OCI-LY7 (cell line): ENCODE measurements around the gene CD46. TPM values are rescaled to one million over a fixed set of nuclear protein-coding genes. Genes with fewer than 3 reads are reported as not detected.

Experiments
- BruUV-seq: library from RNA; stranded (reverse); fragments of 400-500 nt; replicated peaks from 2 replicates; lab custom pipeline; 2021; lab: Mats Ljungman, UMichigan
- CTCF ChIA-PET: fragments of 300-600 bp; sonication (Branson Sonifier 250); formaldehyde crosslinking; loops from one replicate; lab custom pipeline; 2022; ENCODE audit warnings: antibody characterized with exemption; ENCODE audit not compliant: unreplicated experiment; lab: Charles Lee
- POLR2A ChIA-PET: fragments of 300-600 bp; sonication (Branson Sonifier 250); formaldehyde crosslinking; loops from one replicate; lab custom pipeline; 2022; ENCODE audit warnings: antibody characterized with exemption; lab: Charles Lee
- DNase-seq: peaks from one replicate; pipeline ENCODE4 v3.0.0-alpha.2; 2015; ENCODE audit warnings: low spot score
- H2AFZ ChIP-seq: fragments of 200-600 bp; sonication (generic), shearing (Covaris generic); 2 replicates; pipeline ENCODE4 v1.6.1; 2014; ENCODE audit warnings: mild to moderate bottlenecking, antibody characterized with exemption, low read length, moderate library complexity
- H3K27ac ChIP-seq: fragments of 200-600 bp; sonication (generic); 2 replicates; pipeline ENCODE4 v1.5.1; 2014; ENCODE audit warnings: mixed run types, low read depth, mild to moderate bottlenecking, moderate library complexity, low read length, inconsistent platforms; ENCODE audit not compliant: poor library complexity, severe bottlenecking
- H3K36me3 ChIP-seq: fragments of 200-600 bp; sonication (generic); 2 replicates; pipeline ENCODE4 v1.6.1; 2014; ENCODE audit warnings: mild to moderate bottlenecking, antibody characterized with exemption, low read length, moderate library complexity, mixed read lengths; ENCODE audit not compliant: insufficient read depth
- H3K4me1 ChIP-seq: fragments of 200-600 bp; sonication (generic); 2 replicates; pipeline ENCODE4 v1.5.1; 2014; ENCODE audit warnings: mild to moderate bottlenecking, low read length; ENCODE audit not compliant: insufficient read depth, poor library complexity, severe bottlenecking
- H3K4me2 ChIP-seq: fragments of 200-600 bp; sonication (generic); 2 replicates; pipeline ENCODE4 v1.6.1; 2014; ENCODE audit warnings: mild to moderate bottlenecking, low read length
- H3K4me3 ChIP-seq: fragments of 200-600 bp; sonication (generic); 2 replicates; pipeline ENCODE4 v1.5.1; 2014; ENCODE audit warnings: mild to moderate bottlenecking, low read depth, low read length; ENCODE audit not compliant: poor library complexity, severe bottlenecking
- H3K79me2 ChIP-seq: fragments of 200-600 bp; sonication (generic); 2 replicates; pipeline ENCODE4 v1.6.1; 2016; ENCODE audit warnings: low read depth, mild to moderate bottlenecking, low read length, moderate library complexity, mixed read lengths; ENCODE audit not compliant: insufficient read depth
- H3K9me2 ChIP-seq: fragments of 200-600 bp; sonication (generic); 2 replicates; pipeline ENCODE4 v1.6.1; 2016; ENCODE audit warnings: mild to moderate bottlenecking, low read length, mixed read lengths; ENCODE audit not compliant: insufficient read depth
- H3K9me3 ChIP-seq: fragments of 200-600 bp; sonication (generic); 2 replicates; pipeline ENCODE4 v1.6.1; 2014; ENCODE audit warnings: mild to moderate bottlenecking, mixed run types, low read length, mixed read lengths
- H4K20me1 ChIP-seq: fragments of 200-600 bp; sonication (generic); 2 replicates; pipeline ENCODE4 v1.6.1; 2014; ENCODE audit warnings: mild to moderate bottlenecking, antibody characterized with exemption, low read length, moderate library complexity, mixed read lengths; ENCODE audit not compliant: insufficient read depth
- CTCF ChIP-seq: fragments of 200-600 bp; sonication (generic); conservative IDR thresholded peaks from 2 replicates; pipeline ENCODE4 v1.5.1; 2014; ENCODE audit warnings: mild to moderate bottlenecking, antibody characterized with exemption, low read length, moderate library complexity, mixed read lengths
- EZH2phosphoT487 ChIP-seq: fragments of 200-600 bp; sonication (generic); IDR thresholded peaks from 2 replicates; pipeline ENCODE4 v1.6.1; 2018; ENCODE audit warnings: low read depth, borderline replicate concordance, mild to moderate bottlenecking, mixed run types, antibody characterized with exemption, low read length, moderate library complexity, mixed read lengths
- intact Hi-C: fragments of 100-400 bp; cut with micrococcal nuclease; formaldehyde crosslinking; loops from one replicate; pipeline ENCODE4 v1.10.0; 2022; ENCODE audit not compliant: unreplicated experiment
- total RNA-seq, 2 experiments: library from RNA; depleted of rRNA in 1 of 2; stranded (reverse); fragments of >200 nt in 1 of 2; shearing (Covaris generic) in 1 of 2; gene quantifications; 2 replicates each; pipeline ENCODE4 v1.2.3, GENCODE V29; 2014 to 2022

CD46 gene
- total RNA-seq, 2 experiments from 2014 or later, result 83.2 to 83.8 TPM

- Histone ChIP-seq H3K4me2 (no peak overlapping the region), H3K4me3 (no peak overlapping the region), H3K27ac (no peak overlapping the region), H3K79me2 (no peaks in the 10 kb centered on the region), H2AFZ (no peak overlapping the region), H3K9me3 (no peaks in the 10 kb centered on the region), H4K20me1 (peaks cover 5% of the 10 kb centered on the region; the same call in 1 of the 2 replicates), H3K36me3 (peaks cover 90% of the 10 kb centered on the region), H3K4me1 (no peaks in the 10 kb centered on the region), H3K9me2 (no peaks in the 10 kb centered on the region)
- no TSS peak for BruUV-seq
- CTCF ChIA-PET, result interaction anchor here (0.9 kb wide), 1 partner anchor 94 kb away, joined by 3 read pairs; no protein-coding TSS in a partner anchor
- POLR2A ChIA-PET, result no interaction called here
- intact Hi-C loops, result no loop called here
- no peak for TF ChIP-seq CTCF
- TF ChIP-seq EZH2phosphoT487, result no peak
- DNase-seq, result no peak
These were observed 39.4 kb downstream of the CD46 start for GRCh38 chr1:207791290-207791689.

- CTCF ChIA-PET, result no interaction called here
- POLR2A ChIA-PET, result interaction anchor here (0.6 kb wide), 1 partner anchor 277 kb away, joined by 3 read pairs; no protein-coding TSS in a partner anchor
These were observed 41.5 kb downstream of the CD46 start for GRCh38 chr1:207793327-207793726.

More at GRCh38 chr1:207793327-207793726, 41.5 kb downstream of the CD46 start:
- Histone ChIP-seq H4K20me1 (peaks cover 5% of the 10 kb centered on the region; the same call in 1 of the 2 replicates), H3K4me3 (no peak overlapping the region), H2AFZ (no peak overlapping the region), H3K9me3 (no peaks in the 10 kb centered on the region), H3K9me2 (no peaks in the 10 kb centered on the region), H3K36me3 (peaks cover 71% of the 10 kb centered on the region), H3K4me1 (no peaks in the 10 kb centered on the region), H3K27ac (no peak overlapping the region), H3K4me2 (no peak overlapping the region), H3K79me2 (no peaks in the 10 kb centered on the region)
- no peak for TF ChIP-seq CTCF
- no peak for TF ChIP-seq EZH2phosphoT487
- intact Hi-C loops, result no loop called here
- BruUV-seq, result no TSS peak
- DNase-seq, result no peak
